Endothelial cell of umbilical vein (primary cell): ENCODE results near the gene UBE2F.

Experiments
- JUN ChIP-seq: IDR thresholded peaks from 2 replicates; pipeline ENCODE4 v1.6.1; 2011; ENCODE audit warnings: borderline replicate concordance, low read depth; ENCODE audit not compliant: insufficient read length, insufficient read depth
- POLR2A ChIP-seq: IDR thresholded peaks from 2 replicates; pipeline ENCODE4 v1.6.1; 2012; ENCODE audit warnings: low read depth, mild to moderate bottlenecking, control low read depth, low read length
- POLR2AphosphoS5 ChIP-seq: IDR thresholded peaks from 2 replicates; pipeline ENCODE4 v1.6.1; 2012; ENCODE audit warnings: low read depth, mild to moderate bottlenecking, control low read depth, low read length, moderate library complexity; ENCODE audit not compliant: insufficient read depth
- TF ChIP-seq, protein P1 (sequence below), 2 donors: IDR thresholded peaks; 1 replicate in 1 of 2; 2 replicates in 1 of 2; pipeline ENCODE4 v1.5.1; 2011; ENCODE audit warnings: low read length in 2 of 2, mild to moderate bottlenecking in 2 of 2, moderate library complexity in 2 of 2, control low read depth in 1 of 2, inconsistent platforms in 1 of 2, low read depth in 1 of 2; ENCODE audit not compliant: insufficient read depth in 1 of 2; ENCODE audit errors: extremely low read depth in 1 of 2

DNA sequence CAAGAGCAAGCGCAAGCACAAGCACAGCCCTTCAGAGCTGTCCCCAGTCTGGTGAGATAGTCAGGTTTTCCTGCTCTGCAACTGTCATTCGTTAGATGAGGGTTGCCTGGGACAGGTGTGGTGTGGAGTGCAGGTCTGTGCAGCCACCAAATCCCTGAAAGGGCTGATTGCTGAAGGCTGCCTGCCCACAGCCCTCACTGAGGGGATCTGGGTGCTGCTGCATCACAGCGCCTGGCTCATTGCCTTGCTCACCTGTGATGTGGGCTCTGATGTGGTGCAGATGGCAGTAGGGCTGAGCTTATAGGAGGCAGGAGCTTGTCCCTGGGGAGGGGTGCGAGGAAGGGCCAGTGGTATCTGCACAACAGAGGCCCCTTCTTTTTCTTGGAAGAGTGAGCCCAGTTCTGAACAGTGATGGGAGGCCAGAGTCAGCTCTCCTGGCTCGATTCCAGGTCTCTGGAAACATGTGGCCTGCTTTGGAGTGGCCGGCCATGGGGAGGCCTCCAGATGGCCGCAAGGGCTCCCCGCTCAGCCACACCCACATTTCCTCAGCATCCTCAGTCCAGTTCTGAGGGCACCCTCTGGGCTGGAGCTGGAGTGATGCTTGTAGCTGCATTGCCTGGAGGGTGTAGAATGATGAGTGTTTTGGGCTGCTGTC, 11.4 kb downstream of the UBE2F start:
- no peak for TF ChIP-seq JUN
- no peak for TF ChIP-seq POLR2A
- TF ChIP-seq, protein P1, sequence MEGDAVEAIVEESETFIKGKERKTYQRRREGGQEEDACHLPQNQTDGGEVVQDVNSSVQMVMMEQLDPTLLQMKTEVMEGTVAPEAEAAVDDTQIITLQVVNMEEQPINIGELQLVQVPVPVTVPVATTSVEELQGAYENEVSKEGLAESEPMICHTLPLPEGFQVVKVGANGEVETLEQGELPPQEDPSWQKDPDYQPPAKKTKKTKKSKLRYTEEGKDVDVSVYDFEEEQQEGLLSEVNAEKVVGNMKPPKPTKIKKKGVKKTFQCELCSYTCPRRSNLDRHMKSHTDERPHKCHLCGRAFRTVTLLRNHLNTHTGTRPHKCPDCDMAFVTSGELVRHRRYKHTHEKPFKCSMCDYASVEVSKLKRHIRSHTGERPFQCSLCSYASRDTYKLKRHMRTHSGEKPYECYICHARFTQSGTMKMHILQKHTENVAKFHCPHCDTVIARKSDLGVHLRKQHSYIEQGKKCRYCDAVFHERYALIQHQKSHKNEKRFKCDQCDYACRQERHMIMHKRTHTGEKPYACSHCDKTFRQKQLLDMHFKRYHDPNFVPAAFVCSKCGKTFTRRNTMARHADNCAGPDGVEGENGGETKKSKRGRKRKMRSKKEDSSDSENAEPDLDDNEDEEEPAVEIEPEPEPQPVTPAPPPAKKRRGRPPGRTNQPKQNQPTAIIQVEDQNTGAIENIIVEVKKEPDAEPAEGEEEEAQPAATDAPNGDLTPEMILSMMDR (IDR thresholded peaks at IDR 0.05; ENCODE audit: extremely low read depth in 1 of 2, insufficient read depth in 1 of 2, low read depth in 1 of 2, low read length in 2 of 2) = no peak
- no peak for TF ChIP-seq POLR2AphosphoS5
